HL-60 (cell line): Measurements from ENCODE around the gene NKAIN4.

Experiments
- DNase-seq, 2 experiments: peaks; one replicate each; pipeline ENCODE4 v3.0.0-alpha.2; 2010 to 2020; ENCODE audit warnings: low read depth in 1 of 2, low spot score in 1 of 2
- H3K27ac ChIP-seq: fragments of 250-450 bp; sonication (Bioruptor Pico); replicated peaks from 2 replicates; pipeline ENCODE4 v1.5.1; 2020; ENCODE audit warnings: mild to moderate bottlenecking, moderate library complexity
- H3K27me3 ChIP-seq: fragments of 250-450 bp; sonication (Bioruptor Pico); 2 replicates; pipeline ENCODE4 v1.5.1; 2021; ENCODE audit warnings: mild to moderate bottlenecking, moderate library complexity; ENCODE audit not compliant: insufficient read depth, poor library complexity, severe bottlenecking
- H3K4me3 ChIP-seq: replicated peaks from 2 replicates; pipeline ENCODE4 v1.5.1; 2011; ENCODE audit warnings: mild to moderate bottlenecking, control low read depth, low read length; ENCODE audit not compliant: insufficient read depth
- CTCF ChIP-seq: IDR thresholded peaks from one replicate; pipeline ENCODE4 v1.5.1; 2011; ENCODE audit warnings: low read length, control low read depth, inconsistent platforms; ENCODE audit not compliant: insufficient read depth
- GABPA ChIP-seq: IDR thresholded peaks from 2 replicates; pipeline ENCODE4 v1.6.1; 2012; ENCODE audit warnings: low read depth
- POLR2AphosphoS5 ChIP-seq: IDR thresholded peaks from 2 replicates; pipeline ENCODE4 v1.6.1; 2012; ENCODE audit warnings: low read depth
- REST ChIP-seq: IDR thresholded peaks from 2 replicates; pipeline ENCODE4 v1.6.1; 2012; ENCODE audit warnings: low read depth; ENCODE audit not compliant: insufficient replicate concordance
- SPI1 ChIP-seq: IDR thresholded peaks from 2 replicates; pipeline ENCODE4 v1.6.1; 2012; ENCODE audit warnings: low read depth, mild to moderate bottlenecking, borderline replicate concordance

NKAIN4 gene

GRCh38 chr20:63264519-63264918, 10.3 kb upstream of the NKAIN4 start:
- no peak overlapping the region for H3K27ac ChIP-seq
- no peak overlapping the region for H3K4me3 ChIP-seq
- peaks cover 33% of the 10 kb centered on the region for H3K27me3 ChIP-seq
- TF ChIP-seq REST (no peak), CTCF (no peak), SPI1 (no peak)
- DNase-seq, result no peak

GRCh38 chr20:63264000-63264399, 9.7 kb upstream of the NKAIN4 start:
- no peak overlapping the region for H3K27ac ChIP-seq
- DNase-seq, result no peak
- no peak for TF ChIP-seq GABPA
- TF ChIP-seq SPI1, result no peak
- TF ChIP-seq POLR2AphosphoS5, result no peak
- TF ChIP-seq CTCF, result no peak
- no peak for TF ChIP-seq REST
- no peak overlapping the region for H3K4me3 ChIP-seq
- H3K27me3 ChIP-seq, result peaks cover 38% of the 10 kb centered on the region

GRCh38 chr20:63262836-63263235, 8.6 kb upstream of the NKAIN4 start:
- H3K27ac ChIP-seq, result no peak overlapping the region
- DNase-seq, result no peak
- H3K27me3 ChIP-seq, result peaks cover 48% of the 10 kb centered on the region
- H3K4me3 ChIP-seq, result no peak overlapping the region
- TF ChIP-seq CTCF (no peak), REST (no peak), POLR2AphosphoS5 (no peak), GABPA (no peak), SPI1 (no peak)
